GM10266 (cell line): ENCODE data around the gene SGCG.

ENCODE experiments used
- DNase-seq: peaks from one replicate; pipeline ENCODE4 v3.0.0; 2012; ENCODE audit errors: extremely low spot score
- CTCF ChIP-seq: IDR thresholded peaks from 2 replicates; pipeline ENCODE4 v1.5.1; 2012; ENCODE audit warnings: mild to moderate bottlenecking, low read depth; ENCODE audit not compliant: control insufficient read depth, insufficient read depth; ENCODE audit errors: missing control alignments

SGCG gene

DNA sequence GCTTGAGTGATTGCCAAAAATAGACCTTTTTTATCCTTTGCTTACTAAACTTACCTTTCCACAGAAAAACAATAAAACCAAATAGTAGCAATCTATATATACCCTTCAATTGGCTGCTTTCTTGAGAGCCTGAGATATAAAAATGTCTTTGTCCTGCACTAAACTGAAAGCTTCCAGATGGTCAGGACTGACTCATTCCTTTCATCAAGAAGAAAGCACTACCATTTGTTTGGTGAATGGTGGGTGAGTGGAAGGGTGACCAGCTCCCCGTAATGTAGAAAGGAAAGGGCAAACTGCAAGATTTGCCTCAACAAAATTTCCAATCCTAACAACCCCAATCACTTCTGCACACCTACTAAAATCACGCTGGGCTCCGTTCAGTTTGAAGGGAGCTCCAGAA, 184.9 kb downstream of the SGCG start:
- no peak for TF ChIP-seq CTCF
- DNase-seq, result no peak

GRCh38 chr13:23367907-23368306, 187.1 kb downstream of the SGCG start:
- no peak for DNase-seq
- no peak for TF ChIP-seq CTCF

DNA sequence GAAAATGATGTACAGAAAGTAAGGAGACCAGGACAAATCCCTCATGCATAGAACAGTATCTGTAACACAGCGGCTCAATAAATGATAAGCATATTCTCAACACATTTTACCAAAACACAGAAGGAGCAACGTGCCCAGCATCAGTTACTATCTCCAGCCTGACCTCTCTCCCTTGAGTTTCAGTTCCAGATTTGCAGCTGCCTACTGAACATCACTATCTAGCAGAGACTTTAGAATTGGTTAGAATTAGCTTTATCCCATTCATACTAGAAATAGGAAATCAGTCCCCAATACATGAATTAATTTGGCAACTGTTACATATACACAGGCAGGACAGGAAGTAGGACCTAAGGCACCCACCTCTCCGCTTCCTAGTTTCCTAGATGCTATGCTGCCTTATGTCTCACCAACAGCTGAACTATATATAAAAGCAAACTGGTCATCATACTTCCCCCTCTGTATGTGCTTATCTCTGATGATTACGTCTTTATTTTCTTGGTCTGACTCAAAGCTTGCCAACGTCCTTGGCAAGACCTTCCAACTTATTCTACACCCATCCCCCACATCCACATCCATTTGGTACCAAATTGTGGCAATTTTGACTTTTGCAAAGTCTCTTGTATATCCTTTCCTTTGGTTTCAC, 191.6 kb downstream of the SGCG start:
- TF ChIP-seq CTCF, result no peak
- no peak for DNase-seq
